ENCODE measurements around the gene NBPF1.
"Not testable (repeated sequence)": the region's sequence is repeated elsewhere in the genome, so short reads cannot be mapped to it uniquely, and the experiment has no call there.

DNA sequence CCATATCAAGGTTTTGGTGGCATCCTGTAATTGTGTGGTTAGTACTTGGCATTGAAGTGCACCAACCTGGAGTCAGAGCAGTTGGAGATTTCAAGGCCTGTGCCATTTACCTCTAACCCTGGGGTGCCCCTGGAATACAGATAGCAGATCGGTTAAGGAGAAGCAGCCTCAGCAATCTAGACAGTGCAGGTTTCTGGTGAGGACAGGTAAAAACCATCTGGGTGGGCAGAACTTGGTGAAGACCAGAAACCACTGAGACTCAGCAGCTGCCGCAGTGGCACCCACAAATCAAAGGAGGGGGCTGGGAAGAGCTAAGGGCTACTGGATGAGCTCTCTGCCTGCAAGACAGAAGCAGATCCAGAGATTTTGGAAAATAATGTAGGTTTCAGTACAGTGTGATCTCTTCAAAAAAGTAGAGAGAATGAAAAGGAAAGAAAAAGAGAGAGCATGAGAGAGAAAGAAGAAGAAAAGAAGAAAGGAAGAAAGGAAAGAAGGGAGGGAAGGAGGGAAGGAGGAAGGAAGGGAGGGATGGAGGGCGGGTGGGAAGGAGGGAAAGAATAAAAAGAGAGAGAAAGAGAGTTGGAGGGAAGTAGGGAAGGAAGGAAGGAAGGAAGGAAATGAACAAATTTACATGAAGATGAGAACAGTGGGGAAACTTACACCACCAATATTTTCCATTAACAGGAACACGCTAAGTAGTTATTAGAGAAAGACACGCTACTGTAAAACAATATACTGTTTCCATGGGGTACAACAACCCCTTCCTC, 6.5 kb downstream of the NBPF1 start:
- not testable (repeated sequence) for TF ChIP-seq EHMT2 (IDR thresholded peaks at IDR 0.05); CHAMP1 (IDR thresholded peaks at IDR 0.05); PHF21A (IDR thresholded peaks at IDR 0.05; ENCODE audit: borderline replicate concordance, low read depth); GABPA (tag; conservative IDR thresholded peaks at IDR 0.05; ENCODE audit: low read depth); ZFX (CRISPR knock-in tag; IDR thresholded peaks at IDR 0.05)
